Pancreas (tissue), 10 donors: ENCODE measurements around the gene YWHAE. TPM values are rescaled to one million over a fixed set of nuclear protein-coding genes. Genes with fewer than 3 reads are reported as not detected.
A peak's percentile ranks its signal among the peaks of the same experiment; 100 is the strongest.
"Not testable (repeated sequence)": the region's sequence is repeated elsewhere in the genome, so short reads cannot be mapped to it uniquely, and the experiment has no call there.

ENCODE experiments used
- ATAC-seq, 4 donors: fragments of 200-7000 bp; cut with Tn5 transposase; one replicate each; pipeline versions ENCODE4 v1.8.0 to v1.9.1; 2020; ENCODE audit warnings: mild to moderate bottlenecking in 4 of 4, moderate library complexity in 4 of 4
- DNase-seq, 6 donors: peaks; one replicate each; pipeline ENCODE4 v3.0.0-alpha.2; 2020
- FAIRE-seq: peaks from 2 replicates; lab custom pipeline; 2012; peaks lifted over from hg19 to GRCh38; lab: Jason Lieb, UNC
- H3K27ac ChIP-seq, 4 donors: fragments of 200-600 bp; sonication (generic); 1 replicate in 3 of 4; 2 replicates in 1 of 4; pipeline versions ENCODE4 v1.5.0 to v1.8.0; 2020
- H3K27me3 ChIP-seq, 4 donors: fragments of 200-600 bp; one replicate each; pipeline ENCODE4 v1.8.0; 2021
- H3K36me3 ChIP-seq, 3 donors: fragments of 200-600 bp; sonication (generic) in 1 of 3; one replicate each; pipeline versions ENCODE4 v1.5.0 to v1.8.0; 2020 to 2021
- H3K4me1 ChIP-seq, 3 donors: fragments of 200-600 bp; one replicate each; pipeline ENCODE4 v1.8.0; 2021
- H3K4me3 ChIP-seq, 4 donors: fragments of 200-600 bp; sonication (generic) in 2 of 4; one replicate each; pipeline versions ENCODE4 v1.5.0 to v1.8.0; 2020 to 2021
- H3K9me3 ChIP-seq, 4 donors: fragments of 200-600 bp; one replicate each; pipeline ENCODE4 v1.8.0; 2021
- WGBS, 2 donors: extraction: QIAGEN DNeasy Blood & Tissue Kit; methylation state at CpG; one replicate each; pipeline ENCODE4 v1.1.7; 2013; 5-methylcytosine and 5-hydroxymethylcytosine counted together
- intact Hi-C, 3 donors: fragments of 100-400 bp; cut with DNase I; formaldehyde crosslinking; loops; one replicate each; pipeline versions ENCODE4 v1.11.1 to v1.14.2; 2022
- polyA plus RNA-seq, 2 donors: library from polyadenylated mRNA; stranded (reverse); fragments of 200-250 nt; gene quantifications; one replicate each; pipeline ENCODE4 v1.2.3, GENCODE V29; 2013
- total RNA-seq, 6 donors: library from RNA; stranded (reverse); fragmentation: NEBNext Ultra II Directional in 4 of 6; extraction: Animal tissue kit (Norgen Biotek cat#: 25700) in 4 of 6; gene quantifications; one replicate each; pipeline versions ENCODE4 v1.2.1 to v1.2.4, GENCODE V29; 2021 to 2023
- TF ChIP-seq, protein P1 (sequence below), 4 donors: fragments of 200-600 bp; sonication (generic) in 3 of 4; IDR thresholded peaks; one replicate each; pipeline versions ENCODE4 v1.5.0 to v1.8.0; 2021; ENCODE audit warnings: antibody characterized with exemption in 4 of 4
- donor health status: healthy with polysubstance abuse.
- donor health status: DM: no; HTN: no; CAD: no; lungs with moderate emphysema.
- donor health status: DM: no; HTN: no; CAD: no.
- donor health status: control.
- donor health status: control.
- donor health status: Bipolar disorder and iron deficiency.
- donor health status: DM: yes; HTN: yes; CAD: no.
- donor health status: DM: no; HTN: no; CAD: no.
- donor health status: DM: no; HTN: no; CAD: no.
- donor health status: DM: yes; HTN: yes; CAD: no.

The YWHAE gene
- total and polyA plus RNA-seq, 8 donors, result 131 to 236 (median 192) TPM

- DNase-seq (no peak), FAIRE-seq (no peak), ATAC-seq (no peak)
- Histone ChIP-seq H3K36me3 (peaks cover 0 to 15% (median 0%) of the 10 kb centered on the region in 3 donors), H3K27ac (no peak overlapping the region), H3K4me3 (no peak overlapping the region), H3K9me3 (no peaks in the 10 kb centered on the region), H3K27me3 (no peaks in the 10 kb centered on the region), H3K4me1 (no peaks in the 10 kb centered on the region)
- TF ChIP-seq, protein P1, sequence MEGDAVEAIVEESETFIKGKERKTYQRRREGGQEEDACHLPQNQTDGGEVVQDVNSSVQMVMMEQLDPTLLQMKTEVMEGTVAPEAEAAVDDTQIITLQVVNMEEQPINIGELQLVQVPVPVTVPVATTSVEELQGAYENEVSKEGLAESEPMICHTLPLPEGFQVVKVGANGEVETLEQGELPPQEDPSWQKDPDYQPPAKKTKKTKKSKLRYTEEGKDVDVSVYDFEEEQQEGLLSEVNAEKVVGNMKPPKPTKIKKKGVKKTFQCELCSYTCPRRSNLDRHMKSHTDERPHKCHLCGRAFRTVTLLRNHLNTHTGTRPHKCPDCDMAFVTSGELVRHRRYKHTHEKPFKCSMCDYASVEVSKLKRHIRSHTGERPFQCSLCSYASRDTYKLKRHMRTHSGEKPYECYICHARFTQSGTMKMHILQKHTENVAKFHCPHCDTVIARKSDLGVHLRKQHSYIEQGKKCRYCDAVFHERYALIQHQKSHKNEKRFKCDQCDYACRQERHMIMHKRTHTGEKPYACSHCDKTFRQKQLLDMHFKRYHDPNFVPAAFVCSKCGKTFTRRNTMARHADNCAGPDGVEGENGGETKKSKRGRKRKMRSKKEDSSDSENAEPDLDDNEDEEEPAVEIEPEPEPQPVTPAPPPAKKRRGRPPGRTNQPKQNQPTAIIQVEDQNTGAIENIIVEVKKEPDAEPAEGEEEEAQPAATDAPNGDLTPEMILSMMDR (IDR thresholded peaks at IDR 0.05), result no peak
- 96 to 97% methylated on average over 11 of the region's 11 CpGs for WGBS, 2 donors
- intact Hi-C loops, result no loop called here
Observed at GRCh38 chr17:1420163-1420562, 20.1 kb upstream of the YWHAE start.

GRCh38 chr17:1418476-1418875 lies 18.5 kb upstream of the YWHAE start:
- H3K4me1 ChIP-seq, intact Hi-C loops, FAIRE-seq, H3K27me3 ChIP-seq, H3K4me3 ChIP-seq, H3K9me3 ChIP-seq, H3K27ac ChIP-seq, ATAC-seq: not testable (repeated sequence)
- peak in 2 of 6 donors; percentile 4 to 15 for DNase-seq
- peaks cover 0 to 15% (median 0%) of the 10 kb centered on the region in 3 donors for H3K36me3 ChIP-seq
- WGBS, 2 donors, result 92 to 97% methylated on average over 10 of the region's 10 CpGs

- H3K9me3 ChIP-seq, result no peaks in the 10 kb centered on the region
- no peak for FAIRE-seq
- TF ChIP-seq, protein P1 (IDR thresholded peaks at IDR 0.05), result no peak
- no peaks in the 10 kb centered on the region for H3K36me3 ChIP-seq
- no peak for ATAC-seq
- peaks cover 0 to 10% (median 0%) of the 10 kb centered on the region in 3 donors for H3K4me1 ChIP-seq
- no peaks in the 10 kb centered on the region for H3K27me3 ChIP-seq
- no peak overlapping the region for H3K4me3 ChIP-seq
- 96% methylated on average over 5 of the region's 5 CpGs for WGBS, 2 donors
- no peak overlapping the region for H3K27ac ChIP-seq
- peak in 1 of 6 donors; percentile 0 for DNase-seq
- intact Hi-C loops, result no loop called here
Observed at GRCh38 chr17:1416414-1416813, 16.4 kb upstream of the YWHAE start.

- H3K9me3 ChIP-seq, result no peaks in the 10 kb centered on the region
- WGBS, 2 donors, result 83 to 88% methylated on average over 10 of the region's 10 CpGs
- no peak overlapping the region for H3K4me3 ChIP-seq
- peaks cover 0 to 10% (median 0%) of the 10 kb centered on the region in 3 donors for H3K4me1 ChIP-seq
- H3K27me3 ChIP-seq, result no peaks in the 10 kb centered on the region
- no peak for ATAC-seq
- intact Hi-C loops, result no loop called here
- TF ChIP-seq, protein P1 (IDR thresholded peaks at IDR 0.05), result no peak
- H3K27ac ChIP-seq, result no peak overlapping the region
- DNase-seq, result no peak
- no peaks in the 10 kb centered on the region for H3K36me3 ChIP-seq
- FAIRE-seq, result no peak
Observed at GRCh38 chr17:1414634-1415033, 14.6 kb upstream of the YWHAE start.

DNA sequence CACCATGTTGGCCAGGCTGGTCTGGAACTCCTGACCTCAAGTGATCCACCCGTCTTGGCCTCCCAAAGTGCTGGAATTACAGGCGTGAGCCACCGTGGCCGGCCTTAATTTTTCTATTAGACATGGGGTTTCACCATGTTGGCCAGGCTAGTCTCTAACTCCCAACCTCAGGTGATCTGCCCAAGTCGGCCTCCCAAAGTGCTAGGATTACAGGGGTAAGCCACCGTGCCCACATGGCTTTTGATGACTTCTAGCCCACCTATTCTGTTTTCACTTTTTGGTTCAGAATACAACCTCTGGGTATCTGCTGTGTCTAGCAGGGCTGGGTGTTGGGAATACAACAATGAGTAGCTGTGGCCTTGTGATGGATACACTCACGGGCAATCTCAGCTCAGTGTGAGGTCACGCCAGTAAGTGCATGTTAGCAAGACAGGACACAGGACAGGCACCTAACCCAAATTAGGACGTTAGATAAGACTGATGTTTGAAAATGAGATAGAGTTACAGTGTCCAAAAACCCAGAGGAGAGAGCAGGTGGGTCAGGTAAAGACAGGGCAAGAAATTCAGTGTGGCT lies 14.1 kb upstream of the YWHAE start:
- H3K27me3 ChIP-seq, result no peaks in the 10 kb centered on the region
- peaks cover 0 to 10% (median 0%) of the 10 kb centered on the region in 3 donors for H3K4me1 ChIP-seq
- 84 to 87% methylated on average over 9 of the region's 9 CpGs for WGBS, 2 donors
- FAIRE-seq (no peak), ATAC-seq (no peak), DNase-seq (no peak)
- no peaks in the 10 kb centered on the region for H3K9me3 ChIP-seq
- H3K4me3 ChIP-seq, result no peak overlapping the region
- intact Hi-C loops, result no loop called here
- no peak overlapping the region for H3K27ac ChIP-seq
- TF ChIP-seq, protein P1 (IDR thresholded peaks at IDR 0.05), result no peak
- no peaks in the 10 kb centered on the region for H3K36me3 ChIP-seq
